NCI-H2029 (cell line): ENCODE data around the gene STAT5B.

ENCODE experiments used
- DNase-seq: peaks from one replicate; lab custom pipeline; 2025; lab: John Stamatoyannopoulos, UW

The STAT5B gene

DNA sequence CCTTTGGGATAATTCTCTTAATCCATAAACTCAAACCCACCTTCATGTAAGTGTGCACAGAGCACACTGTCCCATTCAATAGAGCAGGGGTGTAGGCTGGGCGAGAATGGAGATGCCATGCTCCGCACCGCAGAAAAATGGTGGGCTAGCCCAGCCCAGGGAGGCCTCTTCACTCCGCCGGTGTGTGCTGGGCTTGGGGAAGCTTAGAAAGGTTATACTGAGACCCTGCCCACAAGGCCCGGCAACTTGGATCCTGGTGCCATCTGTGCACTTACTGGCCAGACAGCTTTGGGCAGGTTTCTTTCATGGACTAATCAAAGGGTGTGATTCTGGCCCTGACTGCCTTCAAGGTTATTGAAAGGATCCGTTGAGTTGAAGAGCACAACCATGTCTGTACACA, 8.4 kb upstream of the STAT5B start:
- no peak for DNase-seq

DNA sequence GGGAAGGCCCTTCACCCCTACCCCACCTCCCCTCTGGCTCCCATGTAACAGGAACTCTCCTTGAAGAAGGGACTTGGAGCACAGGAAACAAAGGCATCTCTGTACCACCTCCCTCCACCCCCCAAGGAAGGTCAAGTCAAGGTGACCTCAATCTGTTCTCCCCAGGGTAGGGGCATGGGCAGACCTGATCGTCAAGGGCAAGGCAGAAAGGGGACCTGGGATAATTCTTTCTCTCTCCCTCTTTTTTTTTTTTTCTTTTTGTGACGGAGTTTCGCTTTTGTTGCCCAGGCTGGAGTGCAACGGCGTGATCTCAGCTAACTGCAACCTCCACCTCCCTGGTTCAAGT, 7.8 kb upstream of the STAT5B start:
- DNase-seq, result no peak

DNA sequence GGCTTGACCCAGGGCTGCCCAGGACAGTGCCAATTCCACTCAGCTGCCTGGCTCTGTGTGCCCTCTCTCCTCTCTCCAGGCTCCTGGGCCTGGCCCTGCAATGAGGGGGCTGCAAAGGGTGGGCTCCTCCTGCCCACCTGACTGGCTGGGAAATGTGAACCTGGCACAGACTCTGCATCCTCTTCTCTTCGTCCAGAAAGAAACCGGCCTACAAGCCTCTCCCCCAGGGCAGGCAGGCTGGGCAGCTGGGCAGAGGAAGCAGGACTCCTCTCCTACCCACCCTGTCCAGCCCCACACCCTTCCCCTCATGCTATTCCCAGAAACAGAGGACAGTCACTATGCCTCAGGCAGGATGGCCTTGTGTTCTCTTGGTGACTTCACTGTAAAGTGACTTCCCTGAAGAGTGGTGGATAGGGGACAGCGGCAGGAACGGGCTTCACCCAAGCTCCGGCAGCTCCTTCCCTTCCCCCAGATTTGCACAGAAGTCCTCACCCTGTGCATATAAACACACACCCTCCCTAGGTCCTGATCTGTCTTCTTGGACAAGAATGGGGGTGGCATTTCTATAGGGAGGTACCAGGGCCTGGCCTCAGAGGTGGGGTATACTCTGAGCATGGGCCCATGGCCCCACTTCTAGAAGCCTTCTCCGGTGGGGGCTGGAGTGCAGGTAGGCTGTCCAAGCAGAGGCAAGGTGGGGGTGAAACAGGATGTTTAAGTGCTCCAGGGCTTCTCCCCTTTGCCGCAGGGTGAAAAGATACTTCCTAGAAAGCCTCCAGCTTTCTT, 7.2 kb upstream of the STAT5B start:
- DNase-seq, result no peak

DNA sequence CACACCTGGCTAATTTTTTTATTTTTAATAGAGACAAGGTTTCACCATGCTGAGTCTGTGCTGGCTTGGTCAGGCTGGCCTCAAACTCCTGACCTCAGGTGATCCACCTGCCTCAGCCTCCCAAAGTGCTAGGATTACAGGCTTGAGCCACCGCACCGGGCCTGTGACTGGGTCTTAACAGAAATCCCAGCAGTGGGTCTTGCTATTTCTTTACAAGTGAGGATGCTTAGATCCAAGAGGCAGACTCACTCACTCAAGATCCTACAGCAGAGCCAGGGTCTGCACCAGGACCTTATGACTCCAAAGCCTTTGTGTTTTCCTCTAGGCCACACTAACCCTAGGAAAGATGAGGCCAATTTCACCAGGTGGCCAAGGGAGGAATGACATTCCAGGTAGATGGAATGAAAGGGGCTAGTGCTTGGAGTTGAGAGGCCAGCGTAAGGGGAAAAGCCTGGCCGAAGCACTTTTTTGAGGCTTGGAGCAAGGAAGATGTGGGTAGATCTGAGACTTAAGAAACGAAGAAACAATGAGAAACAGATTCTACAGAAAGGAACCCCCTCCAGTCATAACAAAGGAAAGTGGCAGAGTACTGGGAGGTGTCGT, 6.4 kb upstream of the STAT5B start:
- DNase-seq, result no peak

DNA sequence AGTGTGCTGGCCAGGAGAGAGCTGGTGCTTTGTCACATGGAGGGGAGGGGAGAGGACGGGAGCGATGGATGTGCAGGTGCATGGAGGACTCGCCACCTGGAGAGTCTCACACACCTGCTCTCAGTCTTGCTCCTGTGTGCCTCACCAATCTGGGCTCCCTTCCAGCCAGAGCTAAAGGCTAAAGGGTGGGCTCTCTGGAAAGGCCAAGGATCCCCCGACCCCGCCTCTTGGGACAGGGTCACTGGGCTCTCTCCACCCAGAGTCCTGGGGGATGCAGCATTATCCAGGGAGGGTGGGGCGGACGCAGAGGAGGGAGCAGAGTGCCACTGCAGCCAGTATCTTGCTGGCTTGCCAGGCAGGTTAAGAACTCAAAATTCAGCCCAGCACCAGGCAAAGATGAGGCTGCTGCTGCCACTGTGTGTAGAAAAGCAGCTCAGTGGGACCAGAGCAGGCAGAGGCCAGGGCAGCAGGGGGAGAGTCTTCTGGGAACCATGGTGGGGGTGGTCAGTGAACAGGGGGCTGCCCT, 5.4 kb upstream of the STAT5B start:
- peak; percentile 79 for DNase-seq

DNA sequence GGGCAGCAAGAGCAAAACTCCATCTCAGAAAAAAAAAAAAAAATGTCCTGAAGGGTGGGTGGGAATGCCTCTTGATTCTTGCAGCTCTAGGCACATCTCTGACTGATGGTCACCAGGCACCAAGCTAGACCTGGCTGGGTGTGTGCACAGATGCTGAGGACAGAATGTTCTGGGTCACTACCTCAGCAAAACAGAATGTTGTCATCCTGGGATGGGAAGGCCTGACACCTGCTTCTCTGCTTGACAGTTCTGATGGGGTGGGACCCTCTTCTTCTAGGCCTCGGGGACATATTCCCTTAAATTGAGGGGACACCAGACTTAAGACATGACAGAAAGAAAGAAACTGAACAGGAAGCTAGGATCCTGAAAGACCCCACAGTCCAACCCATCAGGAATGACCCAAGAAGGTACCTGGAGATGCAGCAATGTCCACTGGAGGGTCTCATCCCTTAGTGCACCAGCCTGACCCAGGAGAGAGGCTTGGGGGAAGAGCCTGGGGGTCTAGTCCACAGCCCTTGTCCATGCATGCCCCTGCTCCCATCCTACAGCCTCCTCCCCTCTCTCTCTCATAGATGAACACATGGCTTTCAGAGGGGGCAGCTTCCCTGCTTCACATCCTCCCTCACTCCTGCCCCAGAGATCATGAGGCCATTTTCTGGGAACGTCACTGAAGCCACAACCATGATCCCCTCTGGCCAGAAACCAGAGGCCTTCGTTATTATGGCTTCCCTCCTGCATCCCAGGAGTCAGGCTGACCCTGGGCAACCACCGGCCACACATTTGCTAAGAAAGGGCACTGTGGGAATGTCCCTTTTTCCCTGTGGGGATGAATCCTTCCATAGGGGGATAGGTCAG, 3.8 kb upstream of the STAT5B start:
- DNase-seq, result no peak

DNA sequence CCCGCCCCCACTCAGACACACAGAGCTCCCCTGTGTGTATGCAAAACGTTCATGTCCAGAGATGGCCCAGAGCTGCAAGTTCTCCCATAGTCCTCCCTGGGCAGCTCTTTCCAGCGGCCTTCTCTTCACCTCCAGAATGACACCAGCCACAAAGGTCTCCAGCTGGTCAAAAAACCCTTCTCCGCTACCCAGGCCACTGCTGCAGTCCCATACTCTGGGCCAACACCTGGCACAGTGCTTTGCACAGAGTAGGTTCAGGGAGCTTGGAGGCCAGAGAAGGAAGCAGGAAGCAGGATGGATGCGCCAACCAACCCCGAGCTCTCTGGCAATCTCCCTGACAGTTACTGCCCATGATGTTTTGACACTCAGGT, 1.1 kb upstream of the STAT5B start:
- no peak for DNase-seq

DNA sequence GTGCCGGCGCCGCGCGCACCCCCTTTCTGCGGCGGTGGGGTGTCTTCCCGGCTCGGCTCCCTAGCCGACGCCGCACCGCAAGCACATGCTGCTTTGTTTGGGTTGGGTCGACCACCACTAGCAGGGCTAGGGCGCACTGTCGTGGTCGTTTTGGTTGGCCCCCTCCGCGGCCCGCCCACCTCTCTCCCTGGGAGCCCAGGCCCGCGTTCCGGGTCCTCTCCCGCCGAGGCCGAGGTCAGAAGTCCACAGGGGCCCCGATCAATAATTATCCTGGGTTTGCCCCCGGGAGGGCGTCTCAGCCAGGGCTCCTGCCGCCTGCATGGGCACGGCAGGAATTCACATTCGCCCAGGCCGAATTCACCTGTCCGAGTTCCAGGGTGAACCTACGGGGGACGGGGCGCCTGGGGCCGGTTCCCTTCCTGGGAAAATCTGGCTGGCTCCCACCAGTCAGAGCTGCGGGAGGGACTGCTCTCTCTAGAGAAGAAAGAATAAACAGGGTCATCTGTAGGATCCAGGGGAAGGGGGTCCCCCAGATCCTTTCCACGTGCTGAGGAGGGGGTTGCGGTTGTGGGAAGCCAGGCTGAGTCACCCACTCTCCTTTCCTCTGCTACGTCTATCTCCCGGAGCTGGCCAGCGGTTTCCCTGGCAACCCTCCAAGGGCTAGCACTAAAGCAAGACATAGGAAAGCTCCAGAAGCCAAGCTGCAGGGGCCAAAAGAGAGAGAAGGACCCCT, 584 bp upstream of the STAT5B start:
- peak; percentile 17 for DNase-seq

DNA sequence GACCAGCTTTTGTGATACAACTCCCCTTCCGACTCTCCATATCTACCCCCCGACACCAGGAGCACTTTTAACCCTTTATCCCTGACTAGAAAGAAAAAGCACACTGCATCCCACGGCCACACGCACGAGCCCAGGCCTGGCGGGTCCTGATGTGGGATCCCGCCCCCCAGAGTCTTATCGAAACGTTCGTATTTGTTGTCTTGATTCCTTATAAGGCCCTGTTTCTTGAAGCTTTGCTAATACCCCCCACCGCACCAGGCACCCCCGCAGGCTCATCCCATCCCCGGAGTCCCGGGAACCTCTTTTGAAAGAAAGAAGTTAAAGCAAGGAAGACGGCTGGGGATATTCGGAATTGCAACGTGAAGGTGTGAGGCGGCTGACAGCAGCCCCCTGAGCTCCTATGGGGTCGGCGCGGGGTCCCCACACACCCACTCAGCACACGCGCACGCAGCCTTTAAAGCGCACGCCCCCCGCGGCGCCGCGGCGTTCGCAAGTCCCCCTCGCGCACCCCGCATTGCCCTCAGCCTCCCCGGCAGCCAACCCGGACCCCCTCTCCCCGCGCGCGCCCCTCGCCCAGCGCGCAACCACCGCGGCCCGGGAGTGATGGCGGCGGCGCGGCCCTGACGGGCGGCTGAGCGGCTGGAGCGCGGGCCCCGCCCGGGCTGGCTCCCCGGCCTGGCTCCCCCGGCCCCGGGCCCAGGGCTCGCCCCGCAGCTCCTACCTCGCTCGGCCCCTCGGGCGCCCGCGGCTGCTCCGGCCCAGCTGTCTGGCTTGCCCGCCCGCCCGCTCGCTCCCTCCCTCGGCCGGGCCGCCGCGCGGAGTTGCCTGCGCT, 448 bp downstream of the STAT5B start:
- DNase-seq, result no peak

DNA sequence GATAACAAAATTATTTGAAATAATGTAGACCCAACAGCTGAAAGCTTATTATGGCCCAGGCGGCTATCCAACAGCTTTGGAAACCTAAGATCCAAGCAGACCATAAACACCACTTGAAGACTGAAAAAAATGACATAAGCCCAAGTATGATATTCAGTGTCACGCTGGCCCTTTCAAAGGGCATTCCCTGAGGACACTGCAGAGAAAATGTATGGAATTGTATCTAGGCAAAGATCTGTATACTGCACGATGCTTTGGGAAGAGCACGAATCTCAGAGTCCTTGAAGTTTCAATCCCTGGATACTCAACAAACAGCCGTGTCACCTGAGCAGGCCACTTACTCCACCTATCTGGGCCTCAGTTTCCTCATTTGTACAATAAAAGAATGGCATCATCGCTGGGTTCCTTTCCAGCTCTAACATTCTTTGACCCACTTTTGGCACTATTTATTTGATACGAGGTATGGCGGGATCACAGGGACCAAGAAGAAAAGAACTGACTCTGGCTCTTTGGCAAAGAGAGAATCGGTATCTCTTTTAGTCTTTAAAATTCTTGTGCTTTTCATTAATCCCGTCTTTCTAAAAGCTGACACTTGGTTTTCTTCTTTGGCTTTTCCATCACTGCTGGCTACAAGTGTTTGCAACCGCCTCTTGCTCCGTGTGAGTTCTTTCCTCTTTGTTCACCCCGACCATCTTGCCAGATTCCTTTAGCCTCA, 1.2 kb downstream of the STAT5B start:
- no peak for DNase-seq

DNA sequence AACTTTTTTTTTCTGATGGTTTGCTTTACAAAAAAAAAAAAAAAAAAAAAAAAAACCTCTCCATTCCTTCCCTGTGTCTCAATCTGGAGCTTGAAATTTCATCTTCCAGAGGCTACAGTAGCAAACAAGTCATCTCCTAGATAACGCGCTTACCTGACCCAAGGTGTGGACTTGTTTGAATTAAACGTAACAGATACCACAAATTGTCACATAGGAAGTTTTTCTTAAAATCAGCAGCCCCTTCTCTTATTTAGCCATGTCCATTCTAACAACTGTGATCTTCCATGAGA, 2.0 kb downstream of the STAT5B start:
- DNase-seq, result no peak

DNA sequence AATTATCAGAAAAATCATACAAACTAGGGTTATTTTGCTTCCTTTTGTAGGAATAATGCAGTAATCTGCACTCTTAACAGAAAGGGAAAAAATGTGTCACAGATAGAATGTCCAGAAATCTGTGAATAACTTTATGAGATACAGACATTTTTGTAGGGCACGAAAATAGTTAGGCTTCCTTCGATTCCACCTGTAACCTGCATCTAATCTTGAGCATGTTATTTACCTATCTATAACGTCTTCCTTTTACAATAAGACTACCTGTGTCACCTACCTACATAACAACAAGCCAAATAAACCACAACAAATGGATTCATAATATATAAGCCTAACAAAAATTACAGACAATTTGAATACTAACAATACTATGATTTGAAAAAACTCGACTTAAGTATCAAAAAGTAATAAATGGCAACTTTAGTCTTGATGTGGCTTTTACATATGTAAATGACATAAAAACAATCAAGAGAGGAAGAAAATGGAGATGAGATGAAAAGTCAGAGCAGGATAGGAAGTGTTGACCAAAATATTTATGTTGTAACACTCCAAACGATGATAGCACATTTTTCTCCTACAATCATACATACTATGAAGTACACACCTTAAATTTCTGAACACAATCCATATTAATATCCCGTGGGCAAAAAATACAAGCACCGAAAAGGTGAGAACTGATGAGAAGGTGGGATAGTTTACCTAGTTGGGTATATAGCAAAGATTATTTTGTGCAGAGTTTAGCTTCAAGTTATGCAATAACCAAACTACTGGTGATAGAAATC, 2.5 kb downstream of the STAT5B start:
- DNase-seq, result no peak

DNA sequence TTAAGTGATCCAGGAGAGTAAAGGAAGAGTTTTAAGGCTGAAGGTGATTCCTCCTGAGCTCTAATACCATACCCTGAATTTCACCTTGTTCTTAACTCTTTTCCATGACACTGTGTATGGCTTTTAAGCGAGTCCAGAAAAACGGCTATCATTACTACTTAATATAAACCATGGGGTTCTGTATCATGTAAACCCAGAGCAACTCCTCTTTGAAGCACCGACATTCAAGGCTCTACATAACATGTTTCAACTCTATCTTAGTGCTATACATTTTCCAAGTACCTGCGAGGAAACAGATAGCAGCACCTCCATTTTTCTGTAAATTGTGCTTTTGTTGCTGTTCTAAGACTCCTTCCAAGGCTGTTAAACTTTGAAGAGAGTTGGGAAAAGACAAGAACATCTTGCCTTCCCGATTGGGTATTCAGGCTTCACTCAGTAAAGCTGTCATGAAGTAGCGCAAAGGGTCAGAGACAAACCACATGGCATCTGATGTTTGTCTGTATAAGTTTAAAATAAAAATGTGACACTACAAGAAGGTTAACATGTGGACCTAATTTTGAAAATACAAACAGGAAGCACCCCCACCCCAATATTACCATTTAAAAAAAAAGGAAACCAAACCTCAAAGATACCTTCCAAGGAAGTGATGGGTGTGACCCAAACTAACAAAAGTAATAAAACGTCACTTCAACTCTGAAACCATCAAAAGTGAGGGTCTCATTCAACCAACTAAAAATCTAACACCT, 3.9 kb downstream of the STAT5B start:
- DNase-seq, result no peak

DNA sequence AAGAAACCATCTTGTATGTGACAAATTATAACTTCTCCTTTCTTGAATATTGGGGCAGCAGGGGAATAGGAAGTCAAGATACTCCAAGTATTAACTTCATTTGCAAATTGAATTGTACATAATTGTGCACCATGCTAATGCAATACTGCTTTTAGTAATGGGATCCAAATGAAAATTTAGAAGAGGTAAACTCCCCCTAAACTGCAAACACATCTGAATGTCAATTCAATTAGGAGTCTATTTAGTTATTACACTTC, 4.5 kb downstream of the STAT5B start:
- no peak for DNase-seq

DNA sequence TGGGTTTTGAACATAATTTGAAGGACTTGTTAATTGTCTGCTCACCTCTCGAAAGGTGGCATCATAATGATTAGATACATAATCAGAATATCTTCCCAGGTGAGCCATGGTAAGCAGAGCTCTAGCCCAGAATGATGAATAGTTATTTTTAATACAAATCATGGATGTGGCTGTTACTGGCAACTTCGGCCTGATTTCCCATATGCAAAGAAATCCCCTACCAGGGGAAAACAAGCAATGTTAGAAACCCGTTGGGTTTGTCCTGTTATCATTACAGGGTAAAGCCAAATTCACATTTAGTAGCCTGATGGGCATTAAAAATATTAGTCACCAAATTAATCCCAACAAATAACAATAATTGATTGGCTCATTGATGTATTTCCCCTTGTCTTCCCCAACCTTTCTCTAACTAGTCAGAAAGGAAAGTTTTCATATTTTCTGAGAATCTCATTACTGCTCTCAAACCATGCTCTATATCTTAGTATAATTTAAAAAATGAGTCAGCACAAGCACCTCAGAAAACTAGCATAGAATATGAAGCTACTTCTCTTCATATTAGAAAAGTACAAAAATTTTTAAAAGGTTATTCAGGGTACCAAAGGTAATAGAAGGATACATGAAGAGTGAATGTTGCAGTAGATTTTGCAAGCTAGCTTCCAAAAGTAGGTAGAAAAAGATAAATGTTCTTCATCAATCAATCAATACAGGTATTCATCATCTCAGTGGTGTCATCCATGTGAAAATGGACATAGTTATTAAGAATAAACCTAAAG, 5.0 kb downstream of the STAT5B start:
- DNase-seq, result no peak

DNA sequence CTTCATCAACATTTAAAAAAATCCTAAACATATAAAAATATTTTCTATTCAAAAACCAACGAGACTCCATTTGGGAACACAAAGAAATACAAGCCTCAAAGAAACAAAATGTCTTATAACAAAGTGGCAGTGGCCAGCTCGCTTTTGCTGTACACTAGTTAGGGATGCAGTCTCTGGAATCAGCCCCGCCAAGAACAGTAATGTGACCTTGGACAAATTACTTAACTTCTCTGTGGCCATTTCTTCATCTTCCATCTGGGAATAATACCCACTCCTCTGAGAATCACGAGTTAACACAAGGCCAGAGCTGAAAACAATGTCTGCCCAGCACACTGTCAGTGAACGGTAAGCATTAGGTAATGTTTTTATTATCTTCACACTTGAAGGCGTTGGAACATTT, 5.6 kb downstream of the STAT5B start:
- no peak for DNase-seq

DNA sequence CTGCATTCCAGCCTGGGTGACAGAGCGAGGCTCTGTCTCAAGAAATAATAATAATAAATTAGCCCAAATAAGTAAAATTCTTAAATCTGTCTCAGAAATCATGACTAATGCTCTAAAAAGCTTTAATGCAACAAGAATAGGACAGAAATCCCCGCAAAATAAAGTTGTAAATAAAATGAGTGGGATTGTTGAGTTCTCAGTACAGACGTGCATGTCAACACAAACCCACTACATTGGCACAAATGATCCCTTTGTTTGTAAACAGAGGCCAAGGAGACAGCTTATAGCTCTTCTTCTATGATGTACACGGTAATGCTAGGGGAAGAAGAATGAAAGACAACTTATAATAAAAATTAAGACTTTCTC, 6.0 kb downstream of the STAT5B start:
- no peak for DNase-seq

DNA sequence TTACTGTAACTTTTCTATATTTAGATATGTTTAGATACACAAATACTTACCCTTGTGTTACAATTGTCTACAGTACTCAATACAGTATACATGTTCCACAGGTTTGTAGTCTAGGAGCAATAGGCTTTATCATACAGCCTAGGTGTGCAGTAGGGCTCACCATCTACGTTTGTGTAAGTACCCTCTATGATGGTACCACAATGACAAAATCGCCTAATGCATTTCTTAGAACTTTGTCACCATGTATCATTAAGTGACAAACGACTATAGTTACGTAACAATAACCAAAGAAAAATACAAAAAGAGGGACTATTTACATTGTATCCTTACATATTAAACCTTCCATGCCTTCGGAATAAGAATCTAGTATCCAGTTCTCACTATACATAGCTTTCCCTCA, 8.0 kb downstream of the STAT5B start:
- DNase-seq, result no peak
